HepG2 (cell line): ENCODE measurements around the gene INO80E. TPM values are rescaled to one million over a fixed set of nuclear protein-coding genes. Genes with fewer than 3 reads are reported as not detected.
A peak's percentile ranks its signal among the peaks of the same experiment; 100 is the strongest.

ENCODE experiments used
- ARID5B ChIP-seq: IDR thresholded peaks from 2 replicates; pipeline ENCODE4 v1.4.0; 2020; ENCODE audit warnings: mild to moderate bottlenecking, missing genetic modification reagents
- MLXIP ChIP-seq: sonication (generic); formaldehyde crosslinking; IDR thresholded peaks from 2 replicates; pipeline ENCODE4 v1.9.0; 2021; ENCODE audit warnings: missing genetic modification reagents, borderline replicate concordance
- MXD1 ChIP-seq: sonication (generic); formaldehyde crosslinking; IDR thresholded peaks from 2 replicates; pipeline ENCODE4 v1.4.0; 2020; ENCODE audit warnings: mild to moderate bottlenecking, missing genetic modification reagents
- NPAS2 ChIP-seq: sonication (generic); formaldehyde crosslinking; IDR thresholded peaks from 2 replicates; pipeline ENCODE4 v1.8.0; 2022; ENCODE audit warnings: mild to moderate bottlenecking, missing genetic modification reagents, borderline replicate concordance
- PHF20 ChIP-seq: sonication (generic); formaldehyde crosslinking; IDR thresholded peaks from 2 replicates; pipeline ENCODE4 v1.5.0; 2020; ENCODE audit warnings: mild to moderate bottlenecking, missing genetic modification reagents
- SP4 ChIP-seq: sonication (generic); formaldehyde crosslinking; IDR thresholded peaks from 2 replicates; pipeline ENCODE4 v1.8.1; 2023; ENCODE audit warnings: mild to moderate bottlenecking, missing genetic modification reagents
- TBL1XR1 ChIP-seq: fragments of 150-350 bp; IDR thresholded peaks from 2 replicates; pipeline ENCODE4 v1.6.1; 2014; ENCODE audit warnings: borderline replicate concordance, low read length; ENCODE audit not compliant: partially characterized antibody
- ZBTB10 ChIP-seq: sonication (generic); formaldehyde crosslinking; IDR thresholded peaks from 2 replicates; pipeline ENCODE4 v1.4.0; 2020; ENCODE audit warnings: missing genetic modification reagents, borderline replicate concordance
- ZBTB2 ChIP-seq: sonication (generic); formaldehyde crosslinking; IDR thresholded peaks from 2 replicates; pipeline ENCODE4 v1.8.0; 2022; ENCODE audit warnings: low read depth, missing genetic modification reagents
- ZNF253 ChIP-seq: sonication (generic); formaldehyde crosslinking; IDR thresholded peaks from 2 replicates; pipeline ENCODE4 v1.8.0; 2022; ENCODE audit warnings: mild to moderate bottlenecking, missing genetic modification reagents, borderline replicate concordance
- ZNF784 ChIP-seq: sonication (generic); formaldehyde crosslinking; IDR thresholded peaks from 2 replicates; pipeline ENCODE4 v1.5.1; 2020; ENCODE audit warnings: missing genetic modification reagents, mild to moderate bottlenecking, borderline replicate concordance
- ZNF839 ChIP-seq: sonication (generic); formaldehyde crosslinking; IDR thresholded peaks from 2 replicates; pipeline ENCODE4 v1.4.0; 2020; ENCODE audit warnings: missing genetic modification reagents, mild to moderate bottlenecking, borderline replicate concordance
- polyA plus RNA-seq, 8 experiments: library from polyadenylated mRNA; depleted of rRNA in 3 of 8; stranded (reverse) in 7 of 8; unstranded in 1 of 8; fragments of >200 nt; fragmentation: Illumina TruSeq in 4 of 8; extraction: Trizol in 4 of 8; gene quantifications; 2 replicates each; pipeline versions ENCODE4 v1.2.1 to v1.2.3, GENCODE V29; 2011 to 2016; ENCODE audit warnings: low read depth in 4 of 8, missing spikeins in 1 of 8, mixed read lengths in 1 of 8; ENCODE audit not compliant: insufficient read depth in 1 of 8
- total RNA-seq, 5 experiments: library from RNA; depleted of rRNA; stranded (reverse); fragments of >200 nt; fragmentation: Illumina TruSeq; extraction: Trizol; gene quantifications; 2 replicates each; pipeline ENCODE4 v1.2.3, GENCODE V29; 2016; ENCODE audit warnings: low read depth in 1 of 5
- TF ChIP-seq, protein P1 (sequence below): IDR thresholded peaks from 2 replicates; pipeline ENCODE4 v1.6.1; 2016

The INO80E gene
- total and polyA plus RNA-seq, 2 of the 13 experiments (the other 11 are each of a cell fraction or from before 2014, with no cell fraction given): 25.8 to 45.6 TPM

GRCh38 chr16:29995324-29995910 is 624 bp upstream of the INO80E start, which contains the start of gene HIRIP3 (continued):
- TF ChIP-seq NPAS2 (CRISPR knock-in tag): no peak
- TF ChIP-seq PHF20: no peak
- TF ChIP-seq MXD1 (CRISPR knock-in tag): peak; percentile 95; the same call in 1 of the 2 replicates
- no peak for TF ChIP-seq ZNF784 (CRISPR knock-in tag)
- 0 out of 2 replicates have a peak, but pooled peaks have one; percentile 47 for TF ChIP-seq MLXIP (CRISPR knock-in tag)
- TF ChIP-seq SP4 (CRISPR knock-in tag): no peak
- TF ChIP-seq ARID5B (CRISPR knock-in tag): no peak
- no peak for TF ChIP-seq TBL1XR1
- TF ChIP-seq ZBTB10: peak; percentile 67; the same call in 1 of the 2 replicates
- TF ChIP-seq ZBTB2 (CRISPR knock-in tag): no peak
- peak; percentile 40; the same call in 1 of the 2 replicates for TF ChIP-seq ZNF839 (CRISPR knock-in tag)
- 0 out of 2 replicates have a peak, but pooled peaks have one; percentile 15 for TF ChIP-seq ZNF253
- TF ChIP-seq, protein P1, sequence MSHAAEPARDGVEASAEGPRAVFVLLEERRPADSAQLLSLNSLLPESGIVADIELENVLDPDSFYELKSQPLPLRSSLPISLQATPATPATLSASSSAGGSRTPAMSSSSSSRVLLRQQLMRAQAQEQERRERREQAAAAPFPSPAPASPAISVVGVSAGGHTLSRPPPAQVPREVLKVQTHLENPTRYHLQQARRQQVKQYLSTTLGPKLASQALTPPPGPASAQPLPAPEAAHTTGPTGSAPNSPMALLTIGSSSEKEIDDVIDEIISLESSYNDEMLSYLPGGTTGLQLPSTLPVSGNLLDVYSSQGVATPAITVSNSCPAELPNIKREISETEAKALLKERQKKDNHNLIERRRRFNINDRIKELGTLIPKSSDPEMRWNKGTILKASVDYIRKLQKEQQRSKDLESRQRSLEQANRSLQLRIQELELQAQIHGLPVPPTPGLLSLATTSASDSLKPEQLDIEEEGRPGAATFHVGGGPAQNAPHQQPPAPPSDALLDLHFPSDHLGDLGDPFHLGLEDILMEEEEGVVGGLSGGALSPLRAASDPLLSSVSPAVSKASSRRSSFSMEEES: no peak
